B cell (primary cell): ENCODE measurements around the gene CACNA1D. TPM values are rescaled to one million over a fixed set of nuclear protein-coding genes. Genes with fewer than 3 reads are reported as not detected.

Source experiments
- ATAC-seq: fragments of 200-7000 bp; cut with Tn5 transposase; one replicate; pipeline ENCODE4 v1.10.0; 2021; ENCODE audit warnings: low read depth, mild to moderate bottlenecking, moderate number of reproducible peaks, moderate library complexity
- CTCF ChIA-PET: fragments of 350-600 bp; sonication (Branson Sonifier 250); formaldehyde crosslinking; loops from one replicate; lab custom pipeline; 2021; ENCODE audit warnings: antibody characterized with exemption, inconsistent platforms; lab: Charles Lee
- POLR2A ChIA-PET: fragments of 350-600 bp; sonication (Branson Sonifier 250); formaldehyde crosslinking; loops from one replicate; lab custom pipeline; 2021; ENCODE audit warnings: antibody characterized with exemption; lab: Charles Lee
- DNase-seq: peaks from one replicate; pipeline ENCODE4 v3.0.0; 2013
- H2AFZ ChIP-seq: 2 replicates; pipeline ENCODE4 v1.6.1; 2012; ENCODE audit warnings: mild to moderate bottlenecking, low read depth, low read length; ENCODE audit not compliant: insufficient read depth, poor library complexity, severe bottlenecking
- H3K27ac ChIP-seq, 2 donors: 1 replicate in 1 of 2; 2 replicates in 1 of 2; pipeline ENCODE4 v1.5.1; 2012 to 2013; ENCODE audit warnings: low read length in 2 of 2, mild to moderate bottlenecking in 2 of 2, moderate library complexity in 1 of 2
- H3K27me3 ChIP-seq, 4 experiments: fragments of 200-600 bp in 1 of 4; sonication (generic) in 1 of 4; replicated peaks in 1 of 4; 1 replicate in 2 of 4; 2 replicates in 2 of 4; pipeline versions ENCODE4 v1.6.1 to v1.7.0; 2013 to 2016; ENCODE audit warnings: low read length in 3 of 4, mild to moderate bottlenecking in 2 of 4, mixed read lengths in 1 of 4, moderate library complexity in 1 of 4; ENCODE audit not compliant: insufficient read depth in 4 of 4, control insufficient read depth in 3 of 4; ENCODE audit errors: control extremely low read depth in 1 of 4
- H3K36me3 ChIP-seq, 2 experiments: replicated peaks in 1 of 2; 1 replicate in 1 of 2; 2 replicates in 1 of 2; pipeline versions ENCODE4 v1.6.1 to v1.7.1; 2013; ENCODE audit warnings: low read length in 1 of 2; ENCODE audit not compliant: insufficient read depth in 2 of 2, control insufficient read depth in 1 of 2; ENCODE audit errors: control extremely low read depth in 1 of 2, extremely low read depth in 1 of 2
- H3K4me1 ChIP-seq, 2 donors: fragments of 200-600 bp in 1 of 2; sonication (generic) in 1 of 2; 1 replicate in 1 of 2; 2 replicates in 1 of 2; pipeline versions ENCODE4 v1.5.1 to v1.6.1; 2013 to 2017; ENCODE audit warnings: low read length in 2 of 2; ENCODE audit not compliant: control insufficient read depth in 2 of 2, insufficient read depth in 2 of 2
- H3K4me2 ChIP-seq: replicated peaks from 2 replicates; pipeline ENCODE3; 2012; ENCODE audit warnings: mild to moderate bottlenecking, low read depth, low read length; ENCODE audit not compliant: poor library complexity, severe bottlenecking
- H3K4me3 ChIP-seq, 5 experiments: fragments of 200-600 bp in 1 of 5; sonication (generic) in 1 of 5; 1 replicate in 3 of 5; 2 replicates in 2 of 5; pipeline versions ENCODE4 v1.5.1 to v1.7.0; 2011 to 2016; ENCODE audit warnings: low read length in 4 of 5, mild to moderate bottlenecking in 4 of 5, low read depth in 2 of 5, control low read depth in 1 of 5, moderate library complexity in 1 of 5; ENCODE audit not compliant: insufficient read depth in 1 of 5; ENCODE audit errors: control extremely low read depth in 1 of 5, extremely low read depth in 1 of 5
- H3K79me2 ChIP-seq: fragments of 200-600 bp; sonication (generic); one replicate; pipeline ENCODE4 v1.6.0; 2016; ENCODE audit warnings: low read length; ENCODE audit not compliant: control insufficient read depth, insufficient read depth
- H3K9ac ChIP-seq: fragments of 200-600 bp; sonication (generic); 2 replicates; pipeline ENCODE4 v1.6.1; 2017; ENCODE audit warnings: mild to moderate bottlenecking, low read length, moderate library complexity
- H3K9me3 ChIP-seq, 3 donors: one replicate each; pipeline versions ENCODE4 v1.6.1 to v1.7.1; 2013; ENCODE audit warnings: low read length in 2 of 3; ENCODE audit not compliant: control insufficient read depth in 2 of 3, insufficient read depth in 1 of 3; ENCODE audit errors: control extremely low read depth in 1 of 3
- H4K20me1 ChIP-seq: 2 replicates; pipeline ENCODE4 v1.6.0; 2012; ENCODE audit warnings: mild to moderate bottlenecking, low read length; ENCODE audit not compliant: insufficient read depth, control insufficient read depth, poor library complexity, severe bottlenecking
- H3K27ac Mint-ChIP-seq: one replicate; pipeline ENCODE4 v1.8.0; 2021; ENCODE audit warnings: mixed read lengths
- H3K27me3 Mint-ChIP-seq: one replicate; pipeline ENCODE4 v1.8.0; 2021; ENCODE audit warnings: mixed read lengths
- H3K4me1 Mint-ChIP-seq: one replicate; pipeline ENCODE4 v1.8.0; 2021; ENCODE audit warnings: mixed read lengths
- H3K4me3 Mint-ChIP-seq: one replicate; pipeline ENCODE4 v1.8.0; 2021; ENCODE audit warnings: mixed read lengths
- H3K9me3 Mint-ChIP-seq: one replicate; pipeline ENCODE4 v1.8.0; 2022; ENCODE audit warnings: mixed read lengths; ENCODE audit not compliant: insufficient read depth
- CTCF ChIP-seq: fragments of 200-600 bp; IDR thresholded peaks from one replicate; pipeline ENCODE4 v1.8.0; 2022; ENCODE audit warnings: antibody characterized with exemption, mild to moderate bottlenecking
- EZH2 ChIP-seq: IDR thresholded peaks from 2 replicates; pipeline ENCODE4 v1.6.1; 2012; ENCODE audit warnings: borderline replicate concordance, low read depth, mild to moderate bottlenecking, moderate library complexity, low read length; ENCODE audit not compliant: insufficient read depth, poor library complexity, severe bottlenecking
- WGBS: methylation state at CpG from one replicate; pipeline ENCODE4 v1.1.5; 2013; ENCODE audit warnings: missing lambda C conversion rate; ENCODE audit not compliant: insufficient coverage; 5-methylcytosine and 5-hydroxymethylcytosine counted together
- intact Hi-C: fragments of 100-400 bp; cut with micrococcal nuclease; formaldehyde crosslinking; loops from one replicate; pipeline ENCODE4 v1.10.0; 2022
- polyA plus RNA-seq: library from polyadenylated mRNA; depleted of rRNA; stranded (reverse); fragments of >200 nt; gene quantifications from 2 replicates; pipeline ENCODE4 v1.2.3, GENCODE V29; 2012
- total RNA-seq, 2 donors: library from RNA; stranded (reverse); fragments of 120-200 nt in 1 of 2; gene quantifications; 1 replicate in 1 of 2; 2 replicates in 1 of 2; pipeline versions ENCODE4 v1.2.3 to v1.2.4, GENCODE V29; 2013 to 2022

Gene CACNA1D
- total and polyA plus RNA-seq, 2 donors (not counting 1 experiment from before 2014, with no cell fraction given), result 0.06 to 0.07 TPM

DNA sequence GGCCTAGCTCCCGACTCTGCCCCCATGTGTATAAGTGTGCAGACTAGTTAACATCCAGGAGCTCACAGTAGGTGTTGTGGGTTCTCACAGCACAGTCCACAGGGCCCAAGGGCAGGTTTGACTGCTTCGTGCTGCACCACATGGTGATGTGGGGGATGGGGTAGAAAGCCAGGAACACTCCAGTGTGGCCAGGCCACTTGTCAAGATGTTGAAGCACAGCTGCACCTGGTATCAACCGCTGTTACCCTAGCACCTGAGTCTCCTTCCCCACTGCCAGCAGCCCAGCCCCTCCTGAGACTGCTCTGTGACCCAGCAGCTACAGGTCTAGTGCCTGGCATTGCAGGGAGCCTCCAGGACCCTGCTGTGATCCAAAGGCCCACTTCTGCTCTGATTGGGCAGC lies 298.5 kb downstream of the CACNA1D start:
- DNase-seq (no peak), ATAC-seq (no peak)
- TF ChIP-seq EZH2 (no peak), CTCF (no peak)
- Mint-ChIP-seq H3K9me3 (no peaks in the 10 kb centered on the region), H3K27ac (no peak overlapping the region), H3K4me3 (no peak overlapping the region), H3K4me1 (no peaks in the 10 kb centered on the region), H3K27me3 (peaks cover 10% of the 10 kb centered on the region)
- Histone ChIP-seq H3K36me3 (no peaks in the 10 kb centered on the region), H3K27me3 (no peaks in the 10 kb centered on the region), H2AFZ (no peak overlapping the region), H3K27ac (no peak overlapping the region), H3K9ac (no peak overlapping the region), H4K20me1 (no peaks in the 10 kb centered on the region), H3K4me3 (no peak overlapping the region), H3K4me2 (no peak overlapping the region), H3K9me3 (no peaks in the 10 kb centered on the region), H3K79me2 (no peaks in the 10 kb centered on the region), H3K4me1 (no peaks in the 10 kb centered on the region)
- ChIA-PET CTCF (no interaction called here), POLR2A (no interaction called here)
- WGBS, result 80% methylated on average over 3 of the region's 3 CpGs
- intact Hi-C loops, result no loop called here

GRCh38 chr3:53794597-53794996 lies 300.2 kb downstream of the CACNA1D start:
- peaks cover 8% of the 10 kb centered on the region for H3K27me3 Mint-ChIP-seq
- intact Hi-C loops, result no loop called here
- POLR2A ChIA-PET, result no interaction called here
- TF ChIP-seq EZH2 (no peak), CTCF (no peak)
- Histone ChIP-seq H3K4me2 (no peak overlapping the region), H3K27me3 (no peaks in the 10 kb centered on the region), H3K4me3 (no peak overlapping the region), H4K20me1 (no peaks in the 10 kb centered on the region), H3K9me3 (no peaks in the 10 kb centered on the region), H3K79me2 (no peaks in the 10 kb centered on the region), H3K27ac (no peak overlapping the region), H2AFZ (no peak overlapping the region), H3K9ac (no peak overlapping the region), H3K4me1 (no peaks in the 10 kb centered on the region), H3K36me3 (no peaks in the 10 kb centered on the region)
- H3K4me1 Mint-ChIP-seq, result no peaks in the 10 kb centered on the region
- no peak overlapping the region for H3K27ac Mint-ChIP-seq
- H3K9me3 Mint-ChIP-seq, result no peaks in the 10 kb centered on the region
- WGBS, result no CpG with 5 or more reads among the region's 3 CpGs
- ATAC-seq, result no peak
- no peak overlapping the region for H3K4me3 Mint-ChIP-seq
- CTCF ChIA-PET, result no interaction called here
- DNase-seq, result no peak
